ENCODE measurements around the gene PSMD3.
A peak's percentile ranks its signal among the peaks of the same experiment; 100 is the strongest.

PSMD3 gene

GRCh38 chr17:39952680-39953470 is 27.7 kb upstream of the PSMD3 start:
- Histone ChIP-seq H3K27me3 (ENCODE audit: low read depth, low read length) (peaks cover 7% of the 10 kb centered on the region; the same call in 1 of the 2 replicates), H3K36me3 (replicated peaks; ENCODE audit: low read depth, low read length) (no peaks in the 10 kb centered on the region), H3K4me2 (ENCODE audit: low read length) (peak overlapping the region; percentile 85), H4K20me1 (ENCODE audit: insufficient read depth, low read length) (no peaks in the 10 kb centered on the region), H3K9me3 (ENCODE audit: insufficient read depth, low read length) (no peaks in the 10 kb centered on the region), H3K4me1 (ENCODE audit: low read length) (peaks cover 8% of the 10 kb centered on the region; the same call in 1 of the 2 replicates), H3K4me3 (ENCODE audit: low read length) (peak overlapping the region; percentile 87), H3K27ac (ENCODE audit: low read length) (0 out of 2 replicates have a peak overlapping the region, but pooled peaks have one; percentile 2), H3K79me2 (ENCODE audit: low read length) (no peaks in the 10 kb centered on the region), H2AFZ (ENCODE audit: low read depth, low read length) (peak overlapping the region; percentile 82; the same call in 1 of the 2 replicates), H3K9ac (ENCODE audit: low read length) (peak overlapping the region; percentile 72)
- TF ChIP-seq EZH2phosphoT487 (IDR thresholded peaks at IDR 0.05; ENCODE audit: low read depth) (no peak), CTCF (IDR thresholded peaks at IDR 0.05; ENCODE audit: low read depth, low read length) (no peak)

DNA sequence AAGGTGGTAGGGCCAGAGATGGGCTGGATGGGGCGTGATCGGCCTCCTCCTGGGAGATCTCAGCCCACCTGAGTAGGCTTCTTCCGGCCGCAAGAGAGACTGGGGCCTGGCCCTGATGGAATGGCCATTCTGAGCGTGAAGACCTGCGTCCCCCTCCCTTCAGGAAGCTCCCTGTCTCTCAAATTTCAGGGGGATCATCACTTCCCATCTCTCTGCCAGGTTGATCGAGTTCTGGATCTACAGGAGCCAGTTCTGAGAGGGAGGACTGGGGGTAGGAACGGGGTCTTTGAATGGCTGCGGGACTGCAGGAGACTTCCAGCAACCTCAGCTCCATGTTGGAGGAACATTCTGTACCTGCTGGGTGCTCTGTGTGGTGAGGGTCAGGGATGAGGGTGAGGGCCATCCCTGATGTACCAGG is 27.1 kb upstream of the PSMD3 start:
- no peaks in the 10 kb centered on the region for H4K20me1 ChIP-seq (ENCODE audit: insufficient read depth, low read length)
- H3K36me3 ChIP-seq (replicated peaks; ENCODE audit: low read depth, low read length) = no peaks in the 10 kb centered on the region
- H2AFZ ChIP-seq (ENCODE audit: low read depth, low read length) = peak overlapping the region; percentile 63; the same call in 1 of the 2 replicates
- H3K4me3 ChIP-seq (ENCODE audit: low read length) = peak overlapping the region; percentile 86
- H3K79me2 ChIP-seq (ENCODE audit: low read length) = no peaks in the 10 kb centered on the region
- peak overlapping the region; percentile 79 for H3K4me2 ChIP-seq (ENCODE audit: low read length)
- H3K27me3 ChIP-seq (ENCODE audit: low read depth, low read length) = peaks cover 7% of the 10 kb centered on the region; the same call in 1 of the 2 replicates
- H3K4me1 ChIP-seq (ENCODE audit: low read length) = peaks cover 8% of the 10 kb centered on the region; the same call in 1 of the 2 replicates
- peak overlapping the region; percentile 72 for H3K9ac ChIP-seq (ENCODE audit: low read length)
- no peak for TF ChIP-seq EZH2phosphoT487 (IDR thresholded peaks at IDR 0.05; ENCODE audit: low read depth)
- TF ChIP-seq CTCF (IDR thresholded peaks at IDR 0.05; ENCODE audit: low read depth, low read length) = no peak
- H3K9me3 ChIP-seq (ENCODE audit: insufficient read depth, low read length) = no peaks in the 10 kb centered on the region
- H3K27ac ChIP-seq (ENCODE audit: low read length) = 0 out of 2 replicates have a peak overlapping the region, but pooled peaks have one; percentile 2

- Histone ChIP-seq H3K27me3 (ENCODE audit: low read depth, low read length) (peaks cover 7% of the 10 kb centered on the region; the same call in 1 of the 2 replicates), H3K4me3 (ENCODE audit: low read length) (no peak overlapping the region), H3K27ac (ENCODE audit: low read length) (no peak overlapping the region), H3K36me3 (replicated peaks; ENCODE audit: low read depth, low read length) (no peaks in the 10 kb centered on the region), H3K9me3 (ENCODE audit: insufficient read depth, low read length) (no peaks in the 10 kb centered on the region), H2AFZ (ENCODE audit: low read depth, low read length) (no peak overlapping the region), H4K20me1 (ENCODE audit: insufficient read depth, low read length) (no peaks in the 10 kb centered on the region), H3K4me2 (ENCODE audit: low read length) (no peak overlapping the region), H3K9ac (ENCODE audit: low read length) (no peak overlapping the region), H3K4me1 (ENCODE audit: low read length) (peaks cover 15% of the 10 kb centered on the region; the same call in 1 of the 2 replicates), H3K79me2 (ENCODE audit: low read length) (no peaks in the 10 kb centered on the region)
- TF ChIP-seq EZH2phosphoT487 (IDR thresholded peaks at IDR 0.05; ENCODE audit: low read depth) (no peak), CTCF (IDR thresholded peaks at IDR 0.05; ENCODE audit: low read depth, low read length) (no peak)
These were observed 25.7 kb upstream of the PSMD3 start for GRCh38 chr17:39954876-39955275.

DNA sequence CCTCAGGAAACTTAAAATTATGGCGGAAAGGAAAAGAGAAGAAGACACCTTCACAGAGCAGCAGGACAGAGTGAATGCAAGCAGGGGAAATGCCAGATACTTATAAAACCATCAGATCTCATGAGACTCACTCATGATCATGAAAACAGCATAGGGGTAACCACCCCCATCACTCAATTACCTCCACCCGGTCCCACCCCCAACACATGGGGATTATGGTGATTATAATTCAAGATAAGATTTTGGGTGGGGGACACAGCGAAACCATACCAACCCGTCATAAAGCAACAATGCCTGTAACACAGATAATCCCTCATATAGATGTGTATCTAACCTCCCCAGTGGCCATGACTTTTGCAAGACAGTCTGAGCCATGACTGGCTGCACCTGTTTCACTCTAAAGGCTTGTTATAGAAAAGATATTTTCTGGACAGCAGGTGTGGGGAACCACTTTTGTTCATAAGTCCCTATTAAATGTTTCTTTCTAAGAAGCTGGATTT is 24.8 kb upstream of the PSMD3 start:
- Histone ChIP-seq H3K4me2 (ENCODE audit: low read length) (no peak overlapping the region), H3K4me3 (ENCODE audit: low read length) (no peak overlapping the region), H3K4me1 (ENCODE audit: low read length) (peaks cover 15% of the 10 kb centered on the region; the same call in 1 of the 2 replicates), H2AFZ (ENCODE audit: low read depth, low read length) (no peak overlapping the region), H3K79me2 (ENCODE audit: low read length) (no peaks in the 10 kb centered on the region), H3K27ac (ENCODE audit: low read length) (no peak overlapping the region), H3K36me3 (replicated peaks; ENCODE audit: low read depth, low read length) (no peaks in the 10 kb centered on the region), H3K9me3 (ENCODE audit: insufficient read depth, low read length) (no peaks in the 10 kb centered on the region), H3K27me3 (ENCODE audit: low read depth, low read length) (peaks cover 10% of the 10 kb centered on the region; the same call in 1 of the 2 replicates), H3K9ac (ENCODE audit: low read length) (no peak overlapping the region), H4K20me1 (ENCODE audit: insufficient read depth, low read length) (no peaks in the 10 kb centered on the region)
- TF ChIP-seq EZH2phosphoT487 (IDR thresholded peaks at IDR 0.05; ENCODE audit: low read depth) (no peak), CTCF (IDR thresholded peaks at IDR 0.05; ENCODE audit: low read depth, low read length) (no peak)
